ENCODE results near the gene KLRK1.
"Not testable (repeated sequence)": the region's sequence is repeated elsewhere in the genome, so short reads cannot be mapped to it uniquely, and the experiment has no call there.

KLRK1 gene

DNA sequence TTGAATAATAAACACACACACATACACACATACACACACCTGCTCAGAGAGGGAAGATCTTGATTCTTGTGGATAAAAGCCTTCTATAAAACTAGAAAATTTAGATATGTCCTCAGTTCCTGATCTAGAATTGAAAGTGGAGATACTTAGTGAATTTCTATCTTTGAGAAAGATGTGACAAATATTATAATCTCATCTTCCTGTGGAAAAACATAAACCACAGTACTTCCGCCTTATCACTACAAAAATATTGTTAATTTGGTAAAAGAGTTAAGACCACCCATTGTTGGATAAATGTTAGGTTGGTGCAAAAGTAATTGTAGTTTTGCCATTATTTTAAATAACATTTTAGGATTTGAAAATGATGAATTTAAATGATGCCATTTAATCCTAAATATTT is at the start of gene KLRK1:
Gene KLRK1 (minus strand): TSS at position 138 of the 400 bp plus-strand sequence. CDS start 1,231 bp downstream, outside the sequence.
- no peak for DNase-seq

DNA sequence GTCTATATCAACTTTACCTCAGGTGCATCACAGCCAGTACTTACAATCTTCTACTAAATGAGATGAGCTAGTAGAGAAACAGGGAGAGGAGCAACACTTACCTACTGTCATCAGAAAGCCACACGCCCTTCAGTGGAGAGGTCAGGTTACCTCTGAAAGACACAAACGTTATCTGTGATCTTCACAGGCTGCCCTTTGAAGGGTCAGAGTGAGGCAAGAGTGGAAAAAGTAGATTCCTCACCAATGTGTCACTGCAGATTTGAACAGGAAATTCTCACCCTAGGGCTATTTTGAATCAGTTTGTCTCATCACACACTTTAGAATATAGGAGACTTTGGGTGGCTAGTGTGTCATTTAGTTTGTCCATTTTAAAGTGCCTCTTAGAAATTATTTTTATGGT is 47.8 kb upstream of the KLRK1 start:
- not testable (repeated sequence) for DNase-seq

DNA sequence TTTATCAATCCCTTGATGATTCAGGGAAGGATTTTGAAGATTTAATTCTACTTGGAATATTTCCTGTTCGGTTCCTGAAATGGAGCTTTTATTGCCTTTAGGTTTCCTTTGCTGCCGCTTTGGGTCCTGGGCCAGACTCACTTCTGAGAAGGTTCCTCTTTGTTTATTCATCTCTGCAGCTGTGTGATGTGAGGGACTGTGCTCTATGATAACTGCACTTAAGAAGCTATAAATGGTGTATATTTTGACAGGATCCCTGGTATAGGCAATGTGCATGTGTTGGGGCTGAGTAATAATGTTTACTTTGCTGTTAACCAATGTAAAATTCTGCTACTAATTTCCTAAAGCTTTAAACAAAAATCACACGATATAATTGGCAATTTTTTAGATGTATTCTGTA is 46.0 kb upstream of the KLRK1 start, which contains the start of gene KLRC2:
Gene KLRC2 (minus strand): TSS at position 195 of the 400 bp plus-strand sequence. CDS start 24 bp downstream, at position 171.
- not testable (repeated sequence) for DNase-seq

DNA sequence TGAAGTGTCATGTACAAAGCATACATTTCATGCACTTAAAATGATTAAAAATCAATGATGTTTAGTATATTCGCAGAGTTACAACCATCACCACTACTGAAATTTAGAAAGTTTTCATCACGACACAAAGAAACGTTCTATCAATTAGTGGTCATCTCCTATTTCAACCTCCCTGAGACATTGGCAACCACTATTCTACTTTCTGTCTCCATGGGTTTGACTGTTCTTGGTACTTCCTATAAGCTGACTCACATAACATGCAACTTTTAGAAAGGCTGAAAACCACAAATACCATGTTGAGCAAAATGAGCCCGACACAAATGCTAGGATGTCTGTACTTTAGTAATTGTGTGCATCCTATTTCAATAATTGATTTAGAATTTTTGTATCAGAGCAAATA is 40.8 kb upstream of the KLRK1 start:
- DNase-seq: not testable (repeated sequence)

- DNase-seq: not testable (repeated sequence)
These were observed 36.1 kb upstream of the KLRK1 start for GRCh38 chr12:10425938-10426337.

DNA sequence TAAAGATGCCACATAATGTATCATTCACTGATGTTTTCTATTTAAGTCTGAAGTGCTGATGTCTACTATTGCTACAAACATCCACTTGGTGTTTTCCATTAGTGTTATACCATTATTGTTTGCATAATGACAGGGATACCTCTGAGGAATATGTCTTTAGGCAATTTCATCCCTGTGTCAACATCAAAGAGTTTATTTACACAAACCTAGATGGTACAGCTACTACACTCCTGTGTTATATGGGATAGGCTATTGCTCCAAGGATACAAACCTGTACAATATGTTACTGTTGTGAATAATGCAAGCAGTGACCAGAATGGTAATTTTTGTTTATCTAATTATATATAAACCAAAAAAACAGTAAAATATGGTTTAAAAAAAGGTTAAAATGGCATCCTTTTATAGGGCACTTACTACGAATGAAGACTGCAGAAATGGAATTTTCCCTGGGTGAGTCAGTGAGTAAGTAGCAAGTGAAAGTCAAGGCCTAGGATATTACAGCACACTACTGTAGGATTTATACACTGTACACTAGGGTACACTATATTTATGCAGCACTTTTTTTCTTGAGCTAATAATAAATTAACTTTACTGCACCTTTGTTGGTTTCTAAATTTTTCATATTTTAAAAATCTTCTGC is 34.5 kb upstream of the KLRK1 start:
- DNase-seq: not testable (repeated sequence)

- DNase-seq: not testable (repeated sequence)
These were observed 32.3 kb upstream of the KLRK1 start for GRCh38 chr12:10422159-10422558.

- DNase-seq: not testable (repeated sequence)
These were observed 30.5 kb upstream of the KLRK1 start, which contains the start of gene KLRC3 for GRCh38 chr12:10420334-10420733. KLRC3 (minus strand) TSS chr12:10420595; CDS start chr12:10420550, 45 bp downstream.

GRCh38 chr12:10409392-10409791 is 19.6 kb upstream of the KLRK1 start, which contains the start of gene KLRC4:
KLRC4 (minus strand) TSS chr12:10409757; CDS start chr12:10409575, 182 bp downstream.
- DNase-seq: no peak

DNA sequence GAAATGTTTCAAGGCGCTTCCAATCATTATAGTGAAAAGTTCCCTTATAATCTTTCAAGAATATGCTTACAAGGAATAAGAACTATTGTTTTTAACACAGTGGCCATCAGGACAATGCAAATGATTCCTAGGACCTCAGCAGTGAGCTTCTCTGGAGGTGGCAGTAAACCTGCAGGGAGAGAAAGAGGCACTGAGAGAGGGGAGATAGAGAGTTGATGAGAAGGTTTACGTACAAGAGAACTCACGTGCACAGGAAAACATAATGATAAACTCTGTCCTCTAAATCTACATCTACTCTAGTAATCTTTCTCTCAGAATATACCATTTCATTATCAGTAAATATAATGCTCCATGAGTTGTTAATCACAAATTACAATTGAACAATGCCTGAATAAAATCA is 19.0 kb upstream of the KLRK1 start:
- no peak for DNase-seq

- no peak for DNase-seq
These were observed 16.9 kb upstream of the KLRK1 start for GRCh38 chr12:10406725-10407124.

DNA sequence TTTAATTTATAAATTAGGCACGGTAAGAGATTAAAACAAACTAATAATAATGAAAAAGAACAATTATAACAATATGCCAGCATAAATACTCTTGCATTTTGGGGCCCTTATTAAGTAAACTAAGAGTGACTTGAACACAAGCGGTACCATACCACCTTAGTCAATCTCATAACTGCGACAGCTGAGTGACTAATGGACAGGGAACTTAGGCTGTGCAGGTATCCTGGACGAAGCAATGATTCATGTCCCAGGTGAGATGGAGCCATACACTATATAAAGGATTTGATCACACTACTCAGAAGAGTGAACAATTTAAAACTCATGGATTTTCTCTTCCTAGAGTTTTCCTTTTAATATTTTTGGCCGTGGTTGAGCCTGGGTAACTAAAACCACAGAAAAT is 15.5 kb upstream of the KLRK1 start:
- no peak for DNase-seq

- no peak for DNase-seq
These were observed 15.0 kb upstream of the KLRK1 start for GRCh38 chr12:10404798-10405197.

DNA sequence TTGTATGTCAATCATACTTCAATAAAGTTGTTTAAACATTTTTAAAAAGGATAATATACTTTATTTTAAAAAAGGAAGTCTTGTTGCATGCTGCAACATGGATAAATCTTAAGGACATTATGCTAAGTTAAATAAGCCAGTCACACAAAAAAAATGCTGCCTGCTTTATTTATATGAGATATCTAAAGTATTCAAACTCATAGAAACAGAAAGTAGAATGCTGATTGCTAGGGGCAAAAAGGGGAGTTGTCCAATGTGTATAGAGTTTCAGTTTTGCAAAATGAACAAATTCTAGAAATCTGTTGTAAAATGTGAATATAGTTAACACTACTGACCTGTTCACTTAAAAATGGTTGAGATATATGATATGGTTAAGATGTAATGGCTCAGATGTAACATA is 11.0 kb upstream of the KLRK1 start:
- DNase-seq: no peak

DNA sequence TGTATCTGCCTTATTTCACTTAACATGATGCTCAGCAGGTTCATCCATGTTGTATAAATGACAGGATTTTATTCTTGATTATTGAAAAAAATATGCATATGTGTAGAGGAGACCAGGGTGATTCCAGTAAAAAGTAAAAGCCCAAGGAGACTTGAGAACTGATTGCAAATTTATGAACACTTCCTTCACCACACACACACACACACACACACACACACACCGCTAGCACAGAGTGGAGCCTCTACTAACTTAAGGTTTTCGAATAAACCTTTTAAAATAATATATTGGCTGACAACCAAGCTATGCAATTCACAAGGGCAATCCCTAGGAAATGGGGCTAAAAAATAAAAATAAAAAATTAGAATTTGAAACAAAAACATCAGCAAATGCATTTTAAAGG is 8.3 kb upstream of the KLRK1 start:
- no peak for DNase-seq

- no peak for DNase-seq
These were observed 7.5 kb upstream of the KLRK1 start for GRCh38 chr12:10397296-10397695.

DNA sequence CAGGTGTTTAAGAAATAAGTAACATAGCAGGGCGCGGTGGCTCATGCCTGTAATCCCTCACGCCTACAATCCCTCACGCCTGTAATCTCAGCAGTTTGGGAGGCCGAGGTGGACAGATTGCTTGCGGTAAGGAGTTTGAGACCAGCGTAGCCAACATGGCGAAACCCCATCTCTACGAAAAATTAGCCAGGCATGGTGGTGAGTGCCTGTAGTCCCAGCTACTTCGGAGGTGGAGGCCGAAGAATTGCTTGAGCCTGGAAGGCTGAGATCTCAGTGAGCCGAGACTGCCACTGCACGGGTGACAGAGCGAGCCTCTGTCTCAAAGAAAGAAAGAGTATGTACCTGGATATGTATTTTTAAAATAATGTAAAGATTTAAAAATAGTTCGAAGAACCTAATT is 6.3 kb upstream of the KLRK1 start:
- DNase-seq: not testable (repeated sequence)

DNA sequence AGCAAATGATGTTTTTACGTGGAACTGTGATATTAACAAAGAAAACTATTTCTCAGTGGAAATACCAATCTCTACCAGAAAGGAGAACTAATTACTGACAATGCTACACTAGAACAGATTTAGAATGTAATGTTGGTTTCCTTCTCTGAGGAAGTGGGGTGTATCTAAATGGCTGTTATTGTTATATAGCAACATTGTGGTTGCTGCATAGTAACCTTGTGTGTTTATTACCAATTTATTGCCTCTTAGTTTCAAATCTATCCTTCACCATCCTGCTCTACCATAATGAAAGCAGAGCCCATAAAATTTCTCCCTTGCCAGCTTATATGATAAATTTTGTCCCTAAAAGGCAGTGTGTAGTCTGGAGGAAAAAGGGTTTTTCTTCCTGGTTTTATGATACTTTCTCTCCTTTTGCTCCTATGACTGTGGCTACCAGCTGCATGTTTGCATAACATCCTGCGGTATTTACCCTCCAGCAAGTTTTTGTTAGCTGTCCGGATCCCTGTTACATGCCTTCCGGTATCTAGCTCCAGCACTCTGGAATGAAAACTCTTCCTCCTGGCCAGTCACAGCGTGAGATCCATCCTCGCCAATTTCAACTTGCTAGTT is 5.7 kb upstream of the KLRK1 start:
- no peak for DNase-seq

DNA sequence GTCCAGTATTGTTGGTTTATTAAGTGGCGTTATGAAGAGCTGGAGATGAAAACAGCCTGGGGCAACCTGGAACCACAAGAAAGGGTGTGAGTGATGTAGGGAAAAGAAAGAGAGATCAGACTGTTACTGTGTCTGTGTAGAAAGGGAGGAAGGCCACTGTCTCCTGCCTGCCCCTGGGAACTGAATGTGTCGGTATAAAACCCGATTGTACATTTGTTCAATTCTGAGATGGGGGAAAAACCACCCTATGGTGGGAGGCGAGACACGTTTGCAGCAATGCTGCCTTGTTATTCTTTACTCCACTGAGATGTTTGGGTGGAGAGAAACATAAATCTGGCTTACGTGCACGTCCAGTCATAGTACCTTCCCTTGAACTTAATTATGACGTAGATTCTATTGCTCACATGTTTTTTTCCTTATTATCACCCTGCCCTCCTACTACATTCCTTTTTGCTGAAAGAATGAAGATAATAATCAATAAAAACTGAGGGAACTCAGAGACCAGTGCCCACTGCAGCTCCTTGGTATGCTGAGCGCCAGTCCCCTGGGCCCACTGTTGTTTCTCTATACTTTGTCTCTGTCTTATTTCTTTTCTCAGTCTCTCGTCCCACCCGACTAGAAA is 4.8 kb upstream of the KLRK1 start:
- DNase-seq: not testable (repeated sequence)

DNA sequence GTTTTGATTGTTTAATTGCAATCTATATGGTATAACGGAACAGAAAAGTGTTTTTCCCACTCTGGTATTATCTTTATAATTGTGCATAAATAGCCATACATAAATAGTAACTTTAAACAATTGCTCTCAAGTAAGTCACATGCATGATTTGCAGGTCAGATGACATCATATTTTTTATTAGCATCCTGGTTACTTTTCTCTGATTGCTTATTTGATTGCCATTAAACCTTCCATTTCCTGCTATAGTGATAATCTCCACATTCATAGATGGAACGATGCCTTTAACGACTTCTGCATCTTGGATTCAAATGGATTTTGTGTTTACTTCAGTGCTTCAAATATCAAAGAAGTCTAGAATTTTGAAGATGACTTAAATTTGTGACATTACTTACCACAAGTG is 3.5 kb upstream of the KLRK1 start:
- no peak for DNase-seq

- no peak for DNase-seq
These were observed 2.6 kb upstream of the KLRK1 start for GRCh38 chr12:10392394-10392930.

DNA sequence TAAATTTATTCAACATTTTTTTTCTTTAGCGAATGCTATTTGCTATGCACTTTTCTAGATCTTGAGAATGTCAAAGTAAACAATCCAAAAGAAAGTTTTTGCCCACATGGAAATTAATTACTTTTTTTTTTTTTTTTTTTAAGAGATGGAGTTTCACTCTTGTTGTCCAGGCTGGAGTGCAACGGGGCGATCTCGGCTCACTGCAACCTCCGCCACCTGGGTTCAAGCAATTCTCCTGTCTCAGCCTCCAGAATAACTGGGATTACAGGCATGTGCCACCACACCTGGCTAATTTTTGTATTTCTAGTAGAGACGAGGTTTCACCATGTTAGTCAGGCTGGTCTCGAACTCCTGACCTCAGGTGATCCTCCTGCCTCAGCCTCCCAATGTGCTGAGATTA is 1.1 kb upstream of the KLRK1 start:
- DNase-seq: not testable (repeated sequence)

- no peak for DNase-seq
These were observed 1.0 kb downstream of the KLRK1 start for GRCh38 chr12:10388624-10389413.

Measured in CD4-positive, alpha-beta T cell treated with Interleukin-17A for 4 hours (primary cell).